Fibroblast of skin of right quadriceps (primary cell): ENCODE results near the gene SLC35E3.

Experiments
- DNase-seq: peaks from one replicate; pipeline ENCODE4 v3.0.0-alpha.2; 2013

Gene SLC35E3

GRCh38 chr12:68745904-68746571 lies at the start of gene SLC35E3:
SLC35E3 (plus strand) TSS chr12:68746176; CDS start chr12:68746378, 202 bp downstream.
- DNase-seq = peak; percentile 86

- no peak for DNase-seq
Measured at GRCh38 chr12:68699486-68699885, 46.5 kb upstream of the SLC35E3 start.

GRCh38 chr12:68727776-68728175 lies 18.2 kb upstream of the SLC35E3 start:
- no peak for DNase-seq

GRCh38 chr12:68733661-68734071 lies 12.3 kb upstream of the SLC35E3 start:
- DNase-seq = peak; percentile 74

- no peak for DNase-seq
Measured at GRCh38 chr12:68739891-68740290, 6.1 kb upstream of the SLC35E3 start.

GRCh38 chr12:68743356-68743755 lies 2.6 kb upstream of the SLC35E3 start:
- DNase-seq = peak; percentile 8

- no peak for DNase-seq
Measured at GRCh38 chr12:68745376-68745903, 536 bp upstream of the SLC35E3 start.

- peak; percentile 62 for DNase-seq
Measured at GRCh38 chr12:68746572-68747180, 700 bp downstream of the SLC35E3 start.

GRCh38 chr12:68749443-68749842 lies 3.5 kb downstream of the SLC35E3 start:
- DNase-seq = no peak

GRCh38 chr12:68749861-68750260 lies 3.9 kb downstream of the SLC35E3 start:
- DNase-seq = no peak

- DNase-seq = no peak
Measured at GRCh38 chr12:68750506-68750905, 4.5 kb downstream of the SLC35E3 start.

- DNase-seq = no peak
Measured at GRCh38 chr12:68755536-68756243, 9.7 kb downstream of the SLC35E3 start.

GRCh38 chr12:68759852-68760251 lies 13.9 kb downstream of the SLC35E3 start:
- DNase-seq = no peak

GRCh38 chr12:68760806-68761441 lies 14.9 kb downstream of the SLC35E3 start:
- DNase-seq = no peak

- DNase-seq = no peak
Measured at GRCh38 chr12:68761442-68761812, 15.5 kb downstream of the SLC35E3 start.

- DNase-seq = no peak
Measured at GRCh38 chr12:68761901-68762630, 16.1 kb downstream of the SLC35E3 start.

- no peak for DNase-seq
Measured at GRCh38 chr12:68762691-68763090, 16.7 kb downstream of the SLC35E3 start.

- DNase-seq = no peak
Measured at GRCh38 chr12:68765696-68766095, 19.7 kb downstream of the SLC35E3 start.

- no peak for DNase-seq
Measured at GRCh38 chr12:68766646-68767045, 20.7 kb downstream of the SLC35E3 start.

- DNase-seq = no peak
Measured at GRCh38 chr12:68767191-68767590, 21.2 kb downstream of the SLC35E3 start.

GRCh38 chr12:68768431-68768939 lies 22.5 kb downstream of the SLC35E3 start:
- DNase-seq = peak; percentile 35

- DNase-seq = no peak
Measured at GRCh38 chr12:68769941-68770340, 24.0 kb downstream of the SLC35E3 start.
